Panc1 (cell line): ENCODE results near the gene NKD1. TPM values are rescaled to one million over a fixed set of nuclear protein-coding genes. Genes with fewer than 3 reads are reported as not detected.

Source experiments
- ATAC-seq: fragments of 200-7000 bp; cut with Tn5 transposase; 2 replicates; pipeline ENCODE4 v1.9.1; 2020; ENCODE audit warnings: mild to moderate bottlenecking, moderate library complexity
- BruUV-seq: library from RNA; stranded (reverse); fragments of 400-500 nt; replicated peaks from 2 replicates; lab custom pipeline; 2021; lab: Mats Ljungman, UMichigan
- CTCF ChIA-PET: fragments of 300-600 bp; sonication (Branson Sonifier 250); formaldehyde crosslinking; loops from one replicate; lab custom pipeline; 2022; ENCODE audit warnings: antibody characterized with exemption; lab: Charles Lee
- POLR2A ChIA-PET: fragments of 300-600 bp; sonication (Branson Sonifier 250); formaldehyde crosslinking; loops from one replicate; lab custom pipeline; 2022; ENCODE audit warnings: antibody characterized with exemption; lab: Charles Lee
- DNase-seq: peaks from one replicate; pipeline ENCODE4 v3.0.0-alpha.2; 2010; ENCODE audit warnings: low read depth, low spot score
- H3K27ac ChIP-seq: 2 replicates; pipeline ENCODE4 v1.5.1; 2011; ENCODE audit warnings: mild to moderate bottlenecking, low read length, inconsistent platforms
- H3K27me3 ChIP-seq: fragments of 200-500 bp; sonication (Bioruptor generic); 2 replicates; pipeline ENCODE4 v1.6.0; 2014; ENCODE audit warnings: low read length, inconsistent platforms; ENCODE audit not compliant: control insufficient read depth, insufficient read depth
- H3K36me3 ChIP-seq: fragments of 200-500 bp; sonication (Bioruptor generic); 2 replicates; pipeline ENCODE4 v1.5.1; 2014; ENCODE audit warnings: inconsistent platforms, mild to moderate bottlenecking, low read length, moderate library complexity; ENCODE audit not compliant: control insufficient read depth, insufficient read depth
- H3K4me1 ChIP-seq: 2 replicates; pipeline ENCODE4 v1.5.1; 2011; ENCODE audit warnings: inconsistent platforms, mild to moderate bottlenecking, low read length, moderate library complexity; ENCODE audit not compliant: control insufficient read depth, insufficient read depth
- H3K4me3 ChIP-seq, 2 experiments: 2 replicates each; pipeline ENCODE4 v1.5.1; 2011 to 2012; ENCODE audit warnings: low read depth in 2 of 2, low read length in 2 of 2, mild to moderate bottlenecking in 2 of 2, inconsistent platforms in 1 of 2, moderate library complexity in 1 of 2
- H3K9me3 ChIP-seq: fragments of 200-500 bp; sonication (Bioruptor generic); 2 replicates; pipeline ENCODE4 v1.5.1; 2014; ENCODE audit warnings: low read depth, mild to moderate bottlenecking, inconsistent platforms, low read length, moderate library complexity; ENCODE audit not compliant: control insufficient read depth, insufficient read depth
- CTCF ChIP-seq: fragments of 450-650 bp; IDR thresholded peaks from 2 replicates; pipeline ENCODE4 v1.5.1; 2017; ENCODE audit warnings: mild to moderate bottlenecking
- POLR2AphosphoS5 ChIP-seq: IDR thresholded peaks from 2 replicates; pipeline ENCODE4 v1.6.1; 2012; ENCODE audit warnings: mild to moderate bottlenecking, low read depth, low read length, moderate library complexity
- REST ChIP-seq, 2 experiments: IDR thresholded peaks; 2 replicates each; pipeline ENCODE4 v1.6.1; 2011 to 2012; ENCODE audit warnings: low read depth in 2 of 2, control low read depth in 1 of 2, low read length in 1 of 2, mild to moderate bottlenecking in 1 of 2, moderate library complexity in 1 of 2; ENCODE audit not compliant: insufficient read depth in 1 of 2
- SIN3A ChIP-seq: IDR thresholded peaks from 2 replicates; pipeline ENCODE4 v1.6.1; 2012; ENCODE audit warnings: low read depth, mild to moderate bottlenecking, low read length, moderate library complexity, borderline replicate concordance; ENCODE audit not compliant: insufficient read depth
- TCF7L2 ChIP-seq: IDR thresholded peaks from 2 replicates; pipeline ENCODE4 v1.6.1; 2011; ENCODE audit warnings: mild to moderate bottlenecking, low read depth, low read length, inconsistent platforms
- in situ Hi-C: cut with HindIII; loops from 2 replicates; pipeline ENCODE4 v1.10.0; 2016; ENCODE audit warnings: low sequenced_read_pairs, low pct_unique_long_range_greater_than_20kb
- intact Hi-C: fragments of 100-400 bp; cut with micrococcal nuclease; formaldehyde crosslinking; loops from one replicate; pipeline ENCODE4 v1.10.0; 2022; ENCODE audit not compliant: unreplicated experiment
- total RNA-seq: library from RNA; stranded (reverse); gene quantifications from one replicate; pipeline ENCODE4 v1.2.1, GENCODE V29; 2021; ENCODE audit not compliant: unreplicated experiment

The NKD1 gene
- total RNA-seq, 1 experiment from 2014 or later: 0.18 TPM

DNA sequence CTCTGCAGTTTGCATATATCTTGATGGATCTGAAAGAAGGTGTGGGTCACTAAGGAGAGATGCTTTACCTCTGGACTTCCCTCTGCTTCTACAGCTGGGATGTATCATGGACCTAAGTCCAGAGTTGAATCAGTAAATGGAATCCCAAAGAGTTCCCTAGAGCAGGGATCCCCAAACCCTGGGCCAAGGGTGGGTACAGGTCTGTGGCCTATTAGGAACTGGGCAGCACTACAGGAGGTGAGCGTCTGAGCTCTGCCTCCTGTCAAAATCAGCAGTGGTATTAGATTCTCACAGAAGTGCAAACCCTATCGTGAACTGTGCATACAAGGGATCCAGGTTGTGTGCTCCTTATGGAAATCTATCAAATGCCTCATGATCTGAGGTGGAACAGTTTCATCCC is 39.3 kb downstream of the NKD1 start:
- ChIA-PET CTCF (interaction anchor here (0.5 kb wide), 1 partner anchor 246 kb away, joined by 4 read pairs; no protein-coding TSS in a partner anchor), POLR2A (no interaction called here)
- no peak overlapping the region for H3K4me3 ChIP-seq
- H3K4me1 ChIP-seq: no peaks in the 10 kb centered on the region
- H3K9me3 ChIP-seq: no peaks in the 10 kb centered on the region
- H3K36me3 ChIP-seq: no peaks in the 10 kb centered on the region
- intact Hi-C loops (no loop called here), in situ Hi-C loops (no loop called here)
- no peak for TF ChIP-seq TCF7L2
- TF ChIP-seq CTCF: no peak
- no peak for TF ChIP-seq SIN3A
- TF ChIP-seq REST (IDR thresholded peaks at IDR 0.05; ENCODE audit: insufficient read depth in 1 of 2, low read depth in 2 of 2, low read length in 1 of 2): no peak
- no peak for TF ChIP-seq POLR2AphosphoS5
- DNase-seq (no peak), ATAC-seq (no peak)
- BruUV-seq: no TSS peak
- H3K27me3 ChIP-seq: no peaks in the 10 kb centered on the region
- H3K27ac ChIP-seq: no peak overlapping the region

GRCh38 chr16:50588276-50588675 is 40.1 kb downstream of the NKD1 start:
- Histone ChIP-seq H3K27ac (no peak overlapping the region), H3K4me1 (no peaks in the 10 kb centered on the region), H3K36me3 (no peaks in the 10 kb centered on the region), H3K9me3 (no peaks in the 10 kb centered on the region), H3K4me3 (no peak overlapping the region), H3K27me3 (no peaks in the 10 kb centered on the region)
- ChIA-PET POLR2A (no interaction called here), CTCF (no interaction called here)
- BruUV-seq: no TSS peak
- TF ChIP-seq REST (IDR thresholded peaks at IDR 0.05; ENCODE audit: insufficient read depth in 1 of 2, low read depth in 2 of 2, low read length in 1 of 2): no peak
- no peak for TF ChIP-seq TCF7L2
- no peak for TF ChIP-seq POLR2AphosphoS5
- no peak for TF ChIP-seq CTCF
- no peak for TF ChIP-seq SIN3A
- ATAC-seq: no peak
- in situ Hi-C loops: no loop called here
- intact Hi-C loops: no loop called here
- no peak for DNase-seq
